K562 (cell line): Measurements from ENCODE around the gene CUX1. TPM values are rescaled to one million over a fixed set of nuclear protein-coding genes. Genes with fewer than 3 reads are reported as not detected.

Experiments
- ATF7 ChIP-seq: fragments of 450-650 bp; IDR thresholded peaks from 2 replicates; pipeline ENCODE4 v1.7.1; 2014; ENCODE audit warnings: mild to moderate bottlenecking, moderate library complexity
- CREBBP ChIP-seq: IDR thresholded peaks from one replicate; pipeline ENCODE4 v1.6.1; 2012; ENCODE audit warnings: low read depth, mild to moderate bottlenecking, control low read depth, inconsistent platforms, low read length
- CREM ChIP-seq: IDR thresholded peaks from 2 replicates; pipeline ENCODE4 v1.6.1; 2014; ENCODE audit warnings: antibody characterized with exemption, low read depth
- FIP1L1 ChIP-seq: fragments of 200-400 bp; formaldehyde crosslinking; IDR thresholded peaks from 2 replicates; pipeline ENCODE4 v1.6.1; 2018; ENCODE audit warnings: mild to moderate bottlenecking, low read depth, low read length; ENCODE audit not compliant: poor library complexity, severe bottlenecking
- FOS ChIP-seq: IDR thresholded peaks from 3 replicates; pipeline ENCODE4 v1.6.1; 2011; ENCODE audit not compliant: insufficient read length; ENCODE audit errors: extremely low read depth
- HMG20B ChIP-seq: fragments of 250-450 bp; sonication (Bioruptor Pico); IDR thresholded peaks from 2 replicates; pipeline ENCODE4 v1.5.0; 2021; ENCODE audit warnings: mild to moderate bottlenecking
- L3MBTL2 ChIP-seq: fragments of 450-650 bp; IDR thresholded peaks from 2 replicates; pipeline ENCODE4 v1.6.1; 2016; ENCODE audit warnings: mild to moderate bottlenecking, moderate library complexity
- NR4A1 ChIP-seq, 2 experiments: fragments of 250-450 bp in 1 of 2; fragments of 450-650 bp in 1 of 2; sonication (Bioruptor Pico) in 1 of 2; IDR thresholded peaks; 2 replicates each; pipeline versions ENCODE4 v1.4.0 to v1.6.1; 2016 to 2020; ENCODE audit warnings: mild to moderate bottlenecking in 2 of 2, missing compliant biosample characterization in 1 of 2, missing genetic modification characterization in 1 of 2, moderate library complexity in 1 of 2
- POU5F1 ChIP-seq: fragments of 150-350 bp; IDR thresholded peaks from 2 replicates; pipeline ENCODE4 v1.6.1; 2014; ENCODE audit warnings: borderline replicate concordance, low read length, low read depth, mild to moderate bottlenecking; ENCODE audit not compliant: partially characterized antibody
- PTBP1 ChIP-seq: fragments of 200-400 bp; formaldehyde crosslinking; IDR thresholded peaks from 2 replicates; pipeline ENCODE4 v1.6.1; 2017; ENCODE audit warnings: low read depth, low read length
- STAT5B ChIP-seq: fragments of 250-450 bp; sonication (Bioruptor Pico); IDR thresholded peaks from 2 replicates; pipeline ENCODE4 v1.8.0; 2021; ENCODE audit warnings: mild to moderate bottlenecking, inconsistent platforms
- ZBED1 ChIP-seq: IDR thresholded peaks from 2 replicates; pipeline ENCODE4 v1.6.1; 2014
- ZNF121 ChIP-seq: sonication (generic); formaldehyde crosslinking; conservative IDR thresholded peaks from 2 replicates; pipeline ENCODE4 v1.8.0; 2022; ENCODE audit warnings: missing genetic modification reagents
- ZNF224 ChIP-seq: sonication (generic); formaldehyde crosslinking; IDR thresholded peaks from 2 replicates; pipeline ENCODE4 v1.8.0; 2022; ENCODE audit warnings: mild to moderate bottlenecking, missing genetic modification reagents
- ZNF274 ChIP-seq: IDR thresholded peaks from 2 replicates; pipeline ENCODE4 v1.6.1; 2011; ENCODE audit warnings: low read depth, mild to moderate bottlenecking, low read length, moderate library complexity, borderline replicate concordance
- ZNF589 ChIP-seq: fragments of 200-800 bp; sonication (Bioruptor generic); IDR thresholded peaks from 2 replicates; pipeline ENCODE4 v1.6.1; 2016; ENCODE audit warnings: low read depth, missing genetic modification characterization, missing compliant biosample characterization
- polyA plus RNA-seq, 8 experiments: library from polyadenylated mRNA; depleted of rRNA in 4 of 8; stranded (reverse) in 5 of 8; unstranded in 3 of 8; fragments of >200 nt; fragmentation: Nextera tagmentation in 2 of 8; fragmentation: Illumina TruSeq in 1 of 8; extraction: Ambion mirVana in 2 of 8; extraction: Trizol in 1 of 8; gene quantifications; 2 replicates each; pipeline versions ENCODE4 v1.2.1 to v1.2.3, GENCODE V29; 2011 to 2014; ENCODE audit warnings: inconsistent platforms in 1 of 8, missing spikeins in 1 of 8
- total RNA-seq, 7 experiments: library from RNA; depleted of rRNA in 6 of 7; stranded (reverse); fragments of >200 nt in 6 of 7; fragmentation: Illumina TruSeq in 2 of 7; extraction: Trizol in 2 of 7; gene quantifications; 2 replicates each; pipeline versions ENCODE4 v1.2.1 to v1.2.3, GENCODE V29; 2011 to 2021; ENCODE audit warnings: low replicate concordance in 1 of 7
- TF ChIP-seq, protein P1 (sequence below): fragments of 450-650 bp; IDR thresholded peaks from 2 replicates; pipeline ENCODE4 v1.6.1; 2016; ENCODE audit warnings: mild to moderate bottlenecking, moderate library complexity

The CUX1 gene
- total and polyA plus RNA-seq, 9 of the 15 experiments (the other 6 are each of a cell fraction or from before 2014, with no cell fraction given), result 3.6 to 55.3 (median 25.2) TPM

GRCh38 chr7:101856473-101857357 lies 39.3 kb downstream of the CUX1 start (continued):
- TF ChIP-seq, protein P1, sequence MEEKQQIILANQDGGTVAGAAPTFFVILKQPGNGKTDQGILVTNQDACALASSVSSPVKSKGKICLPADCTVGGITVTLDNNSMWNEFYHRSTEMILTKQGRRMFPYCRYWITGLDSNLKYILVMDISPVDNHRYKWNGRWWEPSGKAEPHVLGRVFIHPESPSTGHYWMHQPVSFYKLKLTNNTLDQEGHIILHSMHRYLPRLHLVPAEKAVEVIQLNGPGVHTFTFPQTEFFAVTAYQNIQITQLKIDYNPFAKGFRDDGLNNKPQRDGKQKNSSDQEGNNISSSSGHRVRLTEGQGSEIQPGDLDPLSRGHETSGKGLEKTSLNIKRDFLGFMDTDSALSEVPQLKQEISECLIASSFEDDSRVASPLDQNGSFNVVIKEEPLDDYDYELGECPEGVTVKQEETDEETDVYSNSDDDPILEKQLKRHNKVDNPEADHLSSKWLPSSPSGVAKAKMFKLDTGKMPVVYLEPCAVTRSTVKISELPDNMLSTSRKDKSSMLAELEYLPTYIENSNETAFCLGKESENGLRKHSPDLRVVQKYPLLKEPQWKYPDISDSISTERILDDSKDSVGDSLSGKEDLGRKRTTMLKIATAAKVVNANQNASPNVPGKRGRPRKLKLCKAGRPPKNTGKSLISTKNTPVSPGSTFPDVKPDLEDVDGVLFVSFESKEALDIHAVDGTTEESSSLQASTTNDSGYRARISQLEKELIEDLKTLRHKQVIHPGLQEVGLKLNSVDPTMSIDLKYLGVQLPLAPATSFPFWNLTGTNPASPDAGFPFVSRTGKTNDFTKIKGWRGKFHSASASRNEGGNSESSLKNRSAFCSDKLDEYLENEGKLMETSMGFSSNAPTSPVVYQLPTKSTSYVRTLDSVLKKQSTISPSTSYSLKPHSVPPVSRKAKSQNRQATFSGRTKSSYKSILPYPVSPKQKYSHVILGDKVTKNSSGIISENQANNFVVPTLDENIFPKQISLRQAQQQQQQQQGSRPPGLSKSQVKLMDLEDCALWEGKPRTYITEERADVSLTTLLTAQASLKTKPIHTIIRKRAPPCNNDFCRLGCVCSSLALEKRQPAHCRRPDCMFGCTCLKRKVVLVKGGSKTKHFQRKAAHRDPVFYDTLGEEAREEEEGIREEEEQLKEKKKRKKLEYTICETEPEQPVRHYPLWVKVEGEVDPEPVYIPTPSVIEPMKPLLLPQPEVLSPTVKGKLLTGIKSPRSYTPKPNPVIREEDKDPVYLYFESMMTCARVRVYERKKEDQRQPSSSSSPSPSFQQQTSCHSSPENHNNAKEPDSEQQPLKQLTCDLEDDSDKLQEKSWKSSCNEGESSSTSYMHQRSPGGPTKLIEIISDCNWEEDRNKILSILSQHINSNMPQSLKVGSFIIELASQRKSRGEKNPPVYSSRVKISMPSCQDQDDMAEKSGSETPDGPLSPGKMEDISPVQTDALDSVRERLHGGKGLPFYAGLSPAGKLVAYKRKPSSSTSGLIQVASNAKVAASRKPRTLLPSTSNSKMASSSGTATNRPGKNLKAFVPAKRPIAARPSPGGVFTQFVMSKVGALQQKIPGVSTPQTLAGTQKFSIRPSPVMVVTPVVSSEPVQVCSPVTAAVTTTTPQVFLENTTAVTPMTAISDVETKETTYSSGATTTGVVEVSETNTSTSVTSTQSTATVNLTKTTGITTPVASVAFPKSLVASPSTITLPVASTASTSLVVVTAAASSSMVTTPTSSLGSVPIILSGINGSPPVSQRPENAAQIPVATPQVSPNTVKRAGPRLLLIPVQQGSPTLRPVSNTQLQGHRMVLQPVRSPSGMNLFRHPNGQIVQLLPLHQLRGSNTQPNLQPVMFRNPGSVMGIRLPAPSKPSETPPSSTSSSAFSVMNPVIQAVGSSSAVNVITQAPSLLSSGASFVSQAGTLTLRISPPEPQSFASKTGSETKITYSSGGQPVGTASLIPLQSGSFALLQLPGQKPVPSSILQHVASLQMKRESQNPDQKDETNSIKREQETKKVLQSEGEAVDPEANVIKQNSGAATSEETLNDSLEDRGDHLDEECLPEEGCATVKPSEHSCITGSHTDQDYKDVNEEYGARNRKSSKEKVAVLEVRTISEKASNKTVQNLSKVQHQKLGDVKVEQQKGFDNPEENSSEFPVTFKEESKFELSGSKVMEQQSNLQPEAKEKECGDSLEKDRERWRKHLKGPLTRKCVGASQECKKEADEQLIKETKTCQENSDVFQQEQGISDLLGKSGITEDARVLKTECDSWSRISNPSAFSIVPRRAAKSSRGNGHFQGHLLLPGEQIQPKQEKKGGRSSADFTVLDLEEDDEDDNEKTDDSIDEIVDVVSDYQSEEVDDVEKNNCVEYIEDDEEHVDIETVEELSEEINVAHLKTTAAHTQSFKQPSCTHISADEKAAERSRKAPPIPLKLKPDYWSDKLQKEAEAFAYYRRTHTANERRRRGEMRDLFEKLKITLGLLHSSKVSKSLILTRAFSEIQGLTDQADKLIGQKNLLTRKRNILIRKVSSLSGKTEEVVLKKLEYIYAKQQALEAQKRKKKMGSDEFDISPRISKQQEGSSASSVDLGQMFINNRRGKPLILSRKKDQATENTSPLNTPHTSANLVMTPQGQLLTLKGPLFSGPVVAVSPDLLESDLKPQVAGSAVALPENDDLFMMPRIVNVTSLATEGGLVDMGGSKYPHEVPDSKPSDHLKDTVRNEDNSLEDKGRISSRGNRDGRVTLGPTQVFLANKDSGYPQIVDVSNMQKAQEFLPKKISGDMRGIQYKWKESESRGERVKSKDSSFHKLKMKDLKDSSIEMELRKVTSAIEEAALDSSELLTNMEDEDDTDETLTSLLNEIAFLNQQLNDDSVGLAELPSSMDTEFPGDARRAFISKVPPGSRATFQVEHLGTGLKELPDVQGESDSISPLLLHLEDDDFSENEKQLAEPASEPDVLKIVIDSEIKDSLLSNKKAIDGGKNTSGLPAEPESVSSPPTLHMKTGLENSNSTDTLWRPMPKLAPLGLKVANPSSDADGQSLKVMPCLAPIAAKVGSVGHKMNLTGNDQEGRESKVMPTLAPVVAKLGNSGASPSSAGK, result peak; percentile 82
- TF ChIP-seq ATF7 (peak; percentile 90), POU5F1 (no peak), STAT5B (CRISPR knock-in tag) (no peak), ZNF224 (CRISPR knock-in tag) (no peak), FOS (no peak), ZNF274 (no peak), NR4A1 (CRISPR knock-in tag; IDR thresholded peaks at IDR 0.05) (no peak), NR4A1 (tag; IDR thresholded peaks at IDR 0.05) (peak; percentile 74), ZBED1 (no peak), ZNF589 (CRISPR knock-in tag) (peak; percentile 74; the same call in 1 of the 2 replicates), CREM (peak; percentile 91), CREBBP (no peak), ZNF121 (CRISPR knock-in tag) (no peak), FIP1L1 (no peak), HMG20B (no peak), PTBP1 (no peak), L3MBTL2 (peak; percentile 95)
